Keratinocyte (primary cell): ENCODE measurements around the gene C21orf58. TPM values are rescaled to one million over a fixed set of nuclear protein-coding genes. Genes with fewer than 3 reads are reported as not detected.

Experiments
- DNase-seq: peaks from one replicate; pipeline ENCODE4 v3.0.0-alpha.2; 2011; ENCODE audit warnings: low read depth, missing footprints, low spot score
- FAIRE-seq: peaks from 2 replicates; lab custom pipeline; 2011; peaks lifted over from hg19 to GRCh38; lab: Jason Lieb, UNC
- H2AFZ ChIP-seq: 2 replicates; pipeline ENCODE4 v1.6.0; 2012; ENCODE audit warnings: low read length, control low read depth, inconsistent platforms; ENCODE audit not compliant: control insufficient read depth
- H3K27ac ChIP-seq: 2 replicates; pipeline ENCODE4 v1.5.1; 2011; ENCODE audit warnings: low read length; ENCODE audit not compliant: control insufficient read depth, insufficient read depth
- H3K27me3 ChIP-seq: 3 replicates; pipeline ENCODE4 v1.6.0; 2011; ENCODE audit warnings: low read length; ENCODE audit not compliant: control insufficient read depth, insufficient read depth; ENCODE audit errors: extremely low read depth
- H3K36me3 ChIP-seq, 2 experiments: 2 replicates in 1 of 2; 3 replicates in 1 of 2; pipeline ENCODE4 v1.5.1; 2011; ENCODE audit warnings: low read length in 2 of 2, mild to moderate bottlenecking in 1 of 2; ENCODE audit not compliant: control insufficient read depth in 2 of 2, insufficient read depth in 2 of 2; ENCODE audit errors: extremely low read depth in 1 of 2
- H3K4me1 ChIP-seq: 3 replicates; pipeline ENCODE4 v1.5.1; 2011; ENCODE audit warnings: low read length; ENCODE audit not compliant: control insufficient read depth, insufficient read depth; ENCODE audit errors: extremely low read depth
- H3K4me2 ChIP-seq: 3 replicates; pipeline ENCODE4 v1.6.0; 2011; ENCODE audit warnings: low read depth, low read length; ENCODE audit not compliant: control insufficient read depth, insufficient read depth; ENCODE audit errors: extremely low read depth
- H3K4me3 ChIP-seq, 3 experiments: fragments of 200-600 bp in 1 of 3; sonication (generic) in 1 of 3; 2 replicates in 2 of 3; 3 replicates in 1 of 3; pipeline ENCODE4 v1.5.1; 2011 to 2016; ENCODE audit warnings: low read length in 3 of 3, mild to moderate bottlenecking in 3 of 3, control low read depth in 2 of 3, inconsistent platforms in 1 of 3, low read depth in 1 of 3, mixed read lengths in 1 of 3, mixed run types in 1 of 3, moderate library complexity in 1 of 3; ENCODE audit not compliant: control insufficient read depth in 2 of 3, insufficient read depth in 2 of 3; ENCODE audit errors: extremely low read depth in 1 of 3
- H3K79me2 ChIP-seq: 2 replicates; pipeline ENCODE4 v1.6.0; 2012; ENCODE audit warnings: low read length; ENCODE audit not compliant: control insufficient read depth, insufficient read depth
- H3K9ac ChIP-seq: 3 replicates; pipeline ENCODE4 v1.6.0; 2011; ENCODE audit warnings: low read length; ENCODE audit not compliant: control insufficient read depth, insufficient read depth; ENCODE audit errors: extremely low read depth
- H3K9me1 ChIP-seq: 3 replicates; pipeline ENCODE4 v1.6.0; 2011; ENCODE audit warnings: low read length; ENCODE audit not compliant: control insufficient read depth, insufficient read depth; ENCODE audit errors: extremely low read depth
- H3K9me3 ChIP-seq: 2 replicates; pipeline ENCODE4 v1.5.1; 2012; ENCODE audit warnings: low read depth, low read length; ENCODE audit not compliant: control insufficient read depth
- H4K20me1 ChIP-seq: 3 replicates; pipeline ENCODE4 v1.6.0; 2011; ENCODE audit warnings: low read length; ENCODE audit not compliant: control insufficient read depth, insufficient read depth; ENCODE audit errors: extremely low read depth
- EZH2 ChIP-seq: IDR thresholded peaks from one replicate; pipeline ENCODE4 v1.6.1; 2012; ENCODE audit warnings: inconsistent platforms, mild to moderate bottlenecking, low read length, moderate library complexity
- dilution Hi-C: fragments of 300-500 bp; cut with MboI; formaldehyde crosslinking; loops from one replicate; pipeline ENCODE4 v1.7.0; 2020; ENCODE audit warnings: low sequenced_read_pairs; ENCODE audit not compliant: extremely low pct_ligation_motif_present
- polyA plus RNA-seq, 5 experiments: library from polyadenylated mRNA; depleted of rRNA in 3 of 5; stranded (reverse) in 3 of 5; stranded (forward) in 1 of 5; unstranded in 1 of 5; fragments of >200 nt; gene quantifications; 1 replicate in 1 of 5; 2 replicates in 3 of 5; 3 replicates in 1 of 5; pipeline versions ENCODE4 v1.2.1 to v1.2.3, GENCODE V29; 2011 to 2012; ENCODE audit warnings: missing spikeins in 2 of 5, low read depth in 1 of 5, low replicate concordance in 1 of 5
- TF ChIP-seq, protein P1 (sequence below), 3 experiments: IDR thresholded peaks in 1 of 3; conservative IDR thresholded peaks in 1 of 3; optimal IDR thresholded peaks in 1 of 3; 2 replicates in 2 of 3; 3 replicates in 1 of 3; pipeline versions ENCODE3 to v1.5.1; 2011; ENCODE audit warnings: low read length in 3 of 3, mild to moderate bottlenecking in 3 of 3, moderate library complexity in 2 of 3, control low read depth in 1 of 3, inconsistent platforms in 1 of 3; ENCODE audit not compliant: insufficient read depth in 2 of 3; ENCODE audit errors: extremely low read depth in 1 of 3

C21orf58 gene
- polyA plus RNA-seq, 1 donor (not counting 4 experiments of a cell fraction or from before 2014, with no cell fraction given) = 1.2 TPM

- H4K20me1 ChIP-seq = no peaks in the 10 kb centered on the region
- no peak for DNase-seq
- H3K27me3 ChIP-seq = no peaks in the 10 kb centered on the region
- peak within 1 kb of the TSS; percentile 85 for H3K4me2 ChIP-seq
- peaks cover 55% of the 10 kb centered on the region for H3K79me2 ChIP-seq
- peak within 1 kb of the TSS; percentile 51 to 84 (median 62) for H3K4me3 ChIP-seq
- dilution Hi-C loops = no loop called here
- H3K36me3 ChIP-seq = peaks cover 9 to 26% of the 10 kb centered on the region in 2 experiments
- H3K9ac ChIP-seq = peak within 1 kb of the TSS; percentile 89
- peaks cover 21% of the 10 kb centered on the region for H3K4me1 ChIP-seq
- TF ChIP-seq, protein P1, sequence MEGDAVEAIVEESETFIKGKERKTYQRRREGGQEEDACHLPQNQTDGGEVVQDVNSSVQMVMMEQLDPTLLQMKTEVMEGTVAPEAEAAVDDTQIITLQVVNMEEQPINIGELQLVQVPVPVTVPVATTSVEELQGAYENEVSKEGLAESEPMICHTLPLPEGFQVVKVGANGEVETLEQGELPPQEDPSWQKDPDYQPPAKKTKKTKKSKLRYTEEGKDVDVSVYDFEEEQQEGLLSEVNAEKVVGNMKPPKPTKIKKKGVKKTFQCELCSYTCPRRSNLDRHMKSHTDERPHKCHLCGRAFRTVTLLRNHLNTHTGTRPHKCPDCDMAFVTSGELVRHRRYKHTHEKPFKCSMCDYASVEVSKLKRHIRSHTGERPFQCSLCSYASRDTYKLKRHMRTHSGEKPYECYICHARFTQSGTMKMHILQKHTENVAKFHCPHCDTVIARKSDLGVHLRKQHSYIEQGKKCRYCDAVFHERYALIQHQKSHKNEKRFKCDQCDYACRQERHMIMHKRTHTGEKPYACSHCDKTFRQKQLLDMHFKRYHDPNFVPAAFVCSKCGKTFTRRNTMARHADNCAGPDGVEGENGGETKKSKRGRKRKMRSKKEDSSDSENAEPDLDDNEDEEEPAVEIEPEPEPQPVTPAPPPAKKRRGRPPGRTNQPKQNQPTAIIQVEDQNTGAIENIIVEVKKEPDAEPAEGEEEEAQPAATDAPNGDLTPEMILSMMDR (optimal IDR thresholded peaks at IDR 0.05 in 1 of 3, IDR thresholded peaks at IDR 0.05 in 1 of 3, conservative IDR thresholded peaks at IDR 0.05 in 1 of 3; ENCODE audit: extremely low read depth in 1 of 3, insufficient read depth in 2 of 3, low read length in 3 of 3) = no peak
- TF ChIP-seq EZH2 = no peak
- no peaks in the 10 kb centered on the region for H3K9me3 ChIP-seq
- peak within 1 kb of the TSS; percentile 72 for H3K27ac ChIP-seq
- no peak for FAIRE-seq
- peak within 1 kb of the TSS; percentile 70 for H2AFZ ChIP-seq
- no peaks in the 10 kb centered on the region for H3K9me1 ChIP-seq
Observed at GRCh38 chr21:46285206-46285661, 38.4 kb downstream of the C21orf58 start, which contains the start of gene MCM3AP. TSS of gene MCM3AP (minus strand) at chr21:46285611. CDS start at chr21:46285286, 325 bp downstream.

DNA sequence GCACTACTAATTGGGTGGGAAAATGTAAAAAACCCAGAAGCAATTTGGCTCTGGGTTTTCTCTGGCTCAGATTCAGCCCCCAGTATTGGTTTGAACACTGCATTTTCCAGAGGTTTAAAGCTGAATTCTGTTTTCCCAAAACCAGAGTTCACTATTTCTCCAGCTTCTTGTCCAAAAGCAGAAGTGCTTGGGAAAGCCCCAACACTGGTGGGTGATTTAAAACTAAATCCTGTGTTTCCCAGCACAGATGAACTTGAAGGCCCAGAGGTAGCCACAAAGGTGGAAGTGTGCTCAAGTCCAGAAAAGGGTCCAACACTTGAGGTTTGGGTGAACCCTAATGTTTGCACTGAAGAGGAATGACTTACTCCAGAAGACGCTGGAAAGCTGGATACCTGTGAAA, 38.9 kb downstream of the C21orf58 start:
- DNase-seq (no peak), FAIRE-seq (no peak)
- Histone ChIP-seq H3K4me3 (peak overlapping the region; percentile 51 to 84 (median 62)), H3K27me3 (no peaks in the 10 kb centered on the region), H3K9ac (peak overlapping the region; percentile 89), H3K4me2 (peak overlapping the region; percentile 85), H3K27ac (peak overlapping the region; percentile 72), H3K36me3 (peaks cover 10 to 26% of the 10 kb centered on the region in 2 experiments), H3K79me2 (peaks cover 58% of the 10 kb centered on the region), H3K4me1 (peaks cover 21% of the 10 kb centered on the region), H3K9me1 (no peaks in the 10 kb centered on the region), H3K9me3 (no peaks in the 10 kb centered on the region), H2AFZ (no peak overlapping the region), H4K20me1 (no peaks in the 10 kb centered on the region)
- dilution Hi-C loops = no loop called here
- TF ChIP-seq, protein P1 (optimal IDR thresholded peaks at IDR 0.05 in 1 of 3, IDR thresholded peaks at IDR 0.05 in 1 of 3, conservative IDR thresholded peaks at IDR 0.05 in 1 of 3; ENCODE audit: extremely low read depth in 1 of 3, insufficient read depth in 2 of 3, low read length in 3 of 3) = no peak
- TF ChIP-seq EZH2 = no peak
